ENCODE results near the gene BARHL1.

Gene BARHL1

DNA sequence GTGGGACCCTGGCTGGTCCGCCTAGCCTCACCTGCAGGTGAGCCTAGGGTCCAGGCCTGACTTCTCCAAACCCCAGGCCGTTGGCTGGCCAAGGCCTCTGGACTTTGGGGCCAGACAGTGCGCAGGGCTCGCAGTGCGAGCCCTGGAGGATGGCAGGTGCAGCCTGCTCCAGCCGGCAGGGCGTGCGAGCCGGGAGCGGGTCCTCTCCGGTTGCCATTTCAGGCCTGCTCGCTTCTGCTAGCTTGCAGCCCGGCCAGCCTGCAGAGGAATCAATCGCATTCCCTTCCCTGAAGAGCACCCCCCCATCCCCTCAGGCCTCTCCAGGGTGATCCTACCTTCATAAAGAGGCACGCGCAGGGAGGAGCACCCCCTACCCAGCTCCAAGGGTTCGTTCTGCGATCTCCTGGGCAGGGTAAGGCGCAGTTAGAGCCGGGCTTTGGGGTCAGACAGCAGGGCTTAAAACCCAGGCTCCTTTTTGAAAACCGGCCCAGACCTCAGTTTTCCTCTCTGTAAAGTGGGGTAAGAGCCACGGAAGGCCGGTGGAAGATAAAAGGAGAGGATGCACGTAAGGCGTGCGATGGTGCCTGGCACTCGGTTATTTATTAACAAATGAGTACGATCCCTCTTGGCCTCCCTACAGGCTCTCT, 6.2 kb downstream of the BARHL1 start:
- DNase-seq, result no peak

- DNase-seq, result no peak
These were observed 7.0 kb downstream of the BARHL1 start for GRCh38 chr9:132589148-132590036.

DNA sequence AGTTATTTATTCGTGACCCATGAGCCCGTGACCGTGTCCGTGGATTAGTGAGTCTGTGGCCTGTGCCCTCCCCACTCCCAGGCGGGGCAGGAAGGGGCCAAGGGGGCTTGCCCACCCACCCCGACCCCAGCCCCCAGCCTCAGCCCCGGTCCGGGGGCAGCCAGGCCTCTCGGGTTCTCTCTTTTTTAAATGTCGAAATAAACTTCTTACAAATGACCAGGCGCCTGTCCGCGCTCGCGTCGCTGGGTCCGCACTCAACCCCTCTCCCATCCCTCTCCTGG, 7.6 kb downstream of the BARHL1 start:
- no peak for DNase-seq

- no peak for DNase-seq
These were observed 8.1 kb downstream of the BARHL1 start for GRCh38 chr9:132590318-132591182.

DNA sequence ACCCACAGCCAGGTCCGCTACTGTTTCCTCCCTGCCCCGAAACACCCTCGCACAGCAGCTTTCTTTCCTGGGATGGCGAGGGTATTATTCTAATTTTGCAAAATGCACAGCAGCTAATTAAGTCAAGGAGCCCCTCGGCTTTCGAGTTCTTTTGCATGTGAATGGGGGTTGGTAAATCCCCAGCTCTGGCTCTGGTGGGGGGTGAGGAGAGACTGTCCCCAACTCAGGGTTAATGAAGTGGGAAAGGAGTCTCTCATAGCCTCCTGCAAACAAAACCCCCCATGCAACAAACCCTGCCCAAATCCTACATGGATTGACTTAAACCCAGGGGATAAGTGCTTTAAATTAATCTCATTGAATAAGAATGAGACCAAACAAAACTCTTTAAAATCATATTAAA, 8.8 kb downstream of the BARHL1 start:
- no peak for DNase-seq

- no peak for DNase-seq
These were observed 9.4 kb downstream of the BARHL1 start for GRCh38 chr9:132591751-132592314.

DNA sequence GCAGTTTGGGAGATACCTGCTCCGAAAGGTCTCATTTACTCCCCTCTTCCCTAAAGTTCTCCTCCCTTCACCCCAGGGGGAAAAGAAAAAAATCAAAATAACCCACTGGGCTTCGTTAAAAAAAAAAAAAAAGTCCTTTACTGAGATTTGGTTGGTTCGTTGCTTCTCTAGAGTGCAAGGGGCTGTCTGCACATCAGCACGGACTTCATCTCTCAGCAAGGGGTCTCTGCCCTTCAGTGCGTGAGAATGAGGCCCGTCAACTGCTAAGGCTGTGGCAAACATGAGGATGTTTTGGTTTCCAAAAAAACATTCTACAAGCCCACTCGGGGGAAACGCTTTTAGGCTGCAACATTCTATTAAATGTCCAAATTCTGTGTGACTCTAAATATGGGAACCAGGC, 10.0 kb downstream of the BARHL1 start:
- DNase-seq, result no peak

GRCh38 chr9:132594412-132594811, 12.0 kb downstream of the BARHL1 start:
- DNase-seq, result no peak

DNA sequence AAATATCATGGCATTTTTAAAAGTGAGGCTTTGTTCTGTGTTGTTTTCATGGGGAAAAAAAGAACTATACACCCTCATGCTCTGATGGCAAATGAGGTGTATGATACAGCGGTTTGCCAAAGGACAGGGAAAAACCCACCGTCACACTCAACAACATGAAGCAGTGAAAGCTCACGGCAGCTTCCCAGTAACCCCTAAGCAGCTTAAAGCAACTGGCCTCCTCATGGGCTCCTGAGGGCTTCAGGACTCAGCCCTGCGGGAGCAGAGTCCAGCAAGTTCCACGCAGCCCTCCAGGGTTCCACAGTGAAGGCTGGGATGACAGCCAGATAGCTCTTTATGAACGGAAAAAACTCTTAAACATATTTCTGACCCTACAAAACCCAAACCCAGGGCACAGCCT, 12.9 kb downstream of the BARHL1 start:
- no peak for DNase-seq

DNA sequence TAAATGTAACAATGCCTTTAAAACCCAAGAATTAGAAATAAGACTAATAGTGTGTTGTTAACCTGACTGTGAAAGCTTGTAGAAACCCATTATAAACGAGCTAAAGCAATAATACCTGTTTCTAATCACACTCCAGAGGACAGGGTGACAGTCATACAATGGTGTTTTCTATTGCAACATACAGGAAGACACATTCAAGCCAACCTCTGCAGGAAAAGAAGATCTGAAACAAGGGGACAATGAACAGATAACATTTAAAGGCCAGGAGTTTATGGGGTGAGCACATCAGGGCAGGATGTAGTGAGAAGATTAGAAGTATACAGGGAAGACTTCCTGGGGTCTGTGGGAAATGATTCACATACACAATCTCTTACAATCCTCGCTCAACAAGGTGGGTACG, 13.8 kb downstream of the BARHL1 start:
- DNase-seq, result no peak

- DNase-seq, result no peak
These were observed 14.8 kb downstream of the BARHL1 start for GRCh38 chr9:132597073-132597775.

- DNase-seq, result no peak
These were observed 18.0 kb downstream of the BARHL1 start for GRCh38 chr9:132600326-132600984.

DNA sequence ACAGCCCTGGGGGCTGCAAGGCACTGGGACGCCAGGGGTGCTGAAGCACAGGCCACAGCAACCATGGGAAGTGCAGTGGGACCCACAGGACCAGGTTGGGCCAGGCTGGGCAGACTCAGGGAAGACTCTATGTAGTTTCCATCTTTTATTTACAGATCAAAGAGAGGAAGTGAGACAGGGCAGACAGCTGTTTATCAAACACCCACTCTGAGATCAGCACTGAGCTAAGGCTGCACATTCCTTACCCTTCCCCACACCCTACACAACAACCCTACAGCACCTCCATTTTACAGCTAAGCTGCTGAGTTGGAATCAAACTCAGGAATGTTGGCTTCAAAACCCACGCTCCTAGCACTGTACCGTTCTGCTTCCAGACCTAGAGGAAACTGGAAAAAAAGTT, 19.8 kb downstream of the BARHL1 start:
- no peak for DNase-seq

- no peak for DNase-seq
These were observed 23.0 kb downstream of the BARHL1 start for GRCh38 chr9:132605387-132605786.

GRCh38 chr9:132606066-132606465, 23.7 kb downstream of the BARHL1 start:
- DNase-seq, result no peak

GRCh38 chr9:132609184-132609583, 26.8 kb downstream of the BARHL1 start:
- no peak for DNase-seq

GRCh38 chr9:132609829-132610228, 27.4 kb downstream of the BARHL1 start:
- no peak for DNase-seq

DNA sequence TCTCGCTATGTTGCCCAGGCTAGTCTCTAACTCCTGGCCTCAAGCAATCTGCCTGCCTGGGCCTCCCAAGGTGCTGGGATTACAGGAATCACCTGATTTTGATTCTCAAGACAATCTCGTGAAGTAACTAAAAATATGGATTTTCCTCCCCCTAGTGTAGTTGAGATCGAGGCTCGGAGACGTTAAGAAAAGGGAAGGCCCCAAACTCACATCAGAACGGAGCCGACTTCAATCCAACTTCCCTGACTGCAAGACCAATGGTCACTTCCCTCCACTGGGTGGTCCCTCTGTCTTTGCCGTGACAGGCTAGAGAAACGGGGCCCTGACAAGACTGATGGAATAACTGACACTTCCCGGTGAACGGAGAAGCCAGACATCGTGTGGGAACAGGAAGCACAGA, 28.3 kb downstream of the BARHL1 start:
- no peak for DNase-seq

GRCh38 chr9:132614324-132614723, 31.9 kb downstream of the BARHL1 start:
- no peak for DNase-seq

- DNase-seq, result no peak
These were observed 33.4 kb downstream of the BARHL1 start for GRCh38 chr9:132615774-132616173.

GRCh38 chr9:132616725-132617124, 34.3 kb downstream of the BARHL1 start:
- DNase-seq, result no peak

GRCh38 chr9:132622159-132622558, 39.8 kb downstream of the BARHL1 start:
- DNase-seq, result no peak
